Parathyroid adenoma (tissue), 2 donors: ENCODE data around the gene TXNDC5.

ENCODE experiments used
- H2AFZ ChIP-seq: fragments of 300-600 bp; sonication (generic); one replicate; pipeline ENCODE4 v1.7.0; 2017; ENCODE audit warnings: antibody characterized with exemption, mild to moderate bottlenecking
- H3K27ac ChIP-seq: fragments of 300-600 bp; sonication (generic); one replicate; pipeline ENCODE4 v1.7.0; 2017
- H3K27me3 ChIP-seq: fragments of 300-600 bp; sonication (generic); one replicate; pipeline ENCODE4 v1.7.0; 2017; ENCODE audit warnings: low read length; ENCODE audit not compliant: control insufficient read depth, insufficient read depth
- H3K36me3 ChIP-seq: fragments of 300-600 bp; sonication (generic); one replicate; pipeline ENCODE4 v1.7.0; 2017; ENCODE audit warnings: low read length; ENCODE audit not compliant: control insufficient read depth, insufficient read depth
- H3K4me1 ChIP-seq: fragments of 300-600 bp; sonication (generic); one replicate; pipeline ENCODE4 v1.7.0; 2017; ENCODE audit warnings: control low read depth
- H3K4me2 ChIP-seq: fragments of 300-600 bp; sonication (generic); one replicate; pipeline ENCODE4 v1.7.0; 2017; ENCODE audit warnings: low read length
- H3K4me3 ChIP-seq: fragments of 300-600 bp; sonication (generic); one replicate; pipeline ENCODE4 v1.7.0; 2017; ENCODE audit warnings: low read depth, low read length
- H3K79me2 ChIP-seq: fragments of 300-600 bp; sonication (generic); one replicate; pipeline ENCODE4 v1.7.0; 2017; ENCODE audit warnings: control low read depth
- H3K9ac ChIP-seq: fragments of 300-600 bp; sonication (generic); one replicate; pipeline ENCODE4 v1.7.0; 2017; ENCODE audit warnings: mild to moderate bottlenecking
- H3K9me3 ChIP-seq: fragments of 300-600 bp; sonication (generic); one replicate; pipeline ENCODE4 v1.7.0; 2017; ENCODE audit warnings: low read length; ENCODE audit not compliant: control insufficient read depth
- TF ChIP-seq, protein P1 (sequence below): fragments of 300-600 bp; sonication (generic); IDR thresholded peaks from one replicate; pipeline ENCODE4 v1.7.0; 2017; ENCODE audit warnings: antibody characterized with exemption, mild to moderate bottlenecking
- donor health status: primary hyperparathyroidism.

Gene TXNDC5

DNA sequence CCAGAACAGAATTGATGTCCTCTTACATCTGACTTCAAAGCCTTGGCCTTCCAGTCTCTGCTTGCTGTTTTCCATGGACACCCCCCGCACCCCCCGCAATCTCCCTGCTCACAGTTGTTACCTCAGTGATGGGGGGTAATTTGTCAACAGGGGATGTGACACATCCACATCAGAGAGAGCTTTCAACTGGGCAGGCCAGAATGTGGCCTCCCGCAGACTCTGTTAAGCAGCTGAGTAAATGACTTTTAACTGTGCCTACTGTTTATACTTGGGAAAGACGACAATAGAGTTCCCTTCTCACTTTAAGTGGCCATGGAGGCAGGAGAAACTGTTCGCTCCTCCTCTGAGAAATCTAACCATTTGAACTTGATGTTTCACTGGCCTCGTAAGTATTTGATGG, 51.0 kb downstream of the TXNDC5 start:
- H2AFZ ChIP-seq: no peak overlapping the region
- no peaks in the 10 kb centered on the region for H3K4me1 ChIP-seq
- no peaks in the 10 kb centered on the region for H3K79me2 ChIP-seq
- no peak overlapping the region for H3K4me2 ChIP-seq
- no peak overlapping the region for H3K27ac ChIP-seq
- no peaks in the 10 kb centered on the region for H3K36me3 ChIP-seq
- no peak overlapping the region for H3K9ac ChIP-seq
- H3K27me3 ChIP-seq: no peaks in the 10 kb centered on the region
- H3K9me3 ChIP-seq: no peaks in the 10 kb centered on the region
- TF ChIP-seq, protein P1, sequence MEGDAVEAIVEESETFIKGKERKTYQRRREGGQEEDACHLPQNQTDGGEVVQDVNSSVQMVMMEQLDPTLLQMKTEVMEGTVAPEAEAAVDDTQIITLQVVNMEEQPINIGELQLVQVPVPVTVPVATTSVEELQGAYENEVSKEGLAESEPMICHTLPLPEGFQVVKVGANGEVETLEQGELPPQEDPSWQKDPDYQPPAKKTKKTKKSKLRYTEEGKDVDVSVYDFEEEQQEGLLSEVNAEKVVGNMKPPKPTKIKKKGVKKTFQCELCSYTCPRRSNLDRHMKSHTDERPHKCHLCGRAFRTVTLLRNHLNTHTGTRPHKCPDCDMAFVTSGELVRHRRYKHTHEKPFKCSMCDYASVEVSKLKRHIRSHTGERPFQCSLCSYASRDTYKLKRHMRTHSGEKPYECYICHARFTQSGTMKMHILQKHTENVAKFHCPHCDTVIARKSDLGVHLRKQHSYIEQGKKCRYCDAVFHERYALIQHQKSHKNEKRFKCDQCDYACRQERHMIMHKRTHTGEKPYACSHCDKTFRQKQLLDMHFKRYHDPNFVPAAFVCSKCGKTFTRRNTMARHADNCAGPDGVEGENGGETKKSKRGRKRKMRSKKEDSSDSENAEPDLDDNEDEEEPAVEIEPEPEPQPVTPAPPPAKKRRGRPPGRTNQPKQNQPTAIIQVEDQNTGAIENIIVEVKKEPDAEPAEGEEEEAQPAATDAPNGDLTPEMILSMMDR: no peak
- no peak overlapping the region for H3K4me3 ChIP-seq

DNA sequence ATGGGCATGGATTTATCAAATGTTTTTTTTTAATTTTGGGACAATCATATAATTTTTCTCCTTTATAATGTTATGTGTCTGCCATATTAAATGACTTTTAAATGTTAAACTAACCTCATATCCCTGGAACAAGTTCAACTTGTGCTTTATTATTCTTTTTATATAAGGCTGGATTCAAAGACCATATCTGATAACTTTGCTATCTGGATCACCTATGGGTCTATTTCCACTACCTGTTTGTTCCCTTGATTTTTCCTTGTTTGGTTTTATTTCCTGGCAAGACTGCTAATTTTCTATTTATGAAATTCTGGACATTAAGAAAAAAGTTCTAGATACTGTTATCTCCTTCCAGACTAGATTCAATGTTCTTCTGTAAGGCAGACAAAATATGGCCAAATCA, 58.8 kb downstream of the TXNDC5 start:
- H3K79me2 ChIP-seq: no peaks in the 10 kb centered on the region
- TF ChIP-seq, protein P1: no peak
- no peak overlapping the region for H3K27ac ChIP-seq
- H3K36me3 ChIP-seq: no peaks in the 10 kb centered on the region
- H2AFZ ChIP-seq: no peak overlapping the region
- no peak overlapping the region for H3K9ac ChIP-seq
- no peaks in the 10 kb centered on the region for H3K9me3 ChIP-seq
- no peaks in the 10 kb centered on the region for H3K4me1 ChIP-seq
- no peaks in the 10 kb centered on the region for H3K27me3 ChIP-seq
- H3K4me3 ChIP-seq: no peak overlapping the region
- H3K4me2 ChIP-seq: no peak overlapping the region

DNA sequence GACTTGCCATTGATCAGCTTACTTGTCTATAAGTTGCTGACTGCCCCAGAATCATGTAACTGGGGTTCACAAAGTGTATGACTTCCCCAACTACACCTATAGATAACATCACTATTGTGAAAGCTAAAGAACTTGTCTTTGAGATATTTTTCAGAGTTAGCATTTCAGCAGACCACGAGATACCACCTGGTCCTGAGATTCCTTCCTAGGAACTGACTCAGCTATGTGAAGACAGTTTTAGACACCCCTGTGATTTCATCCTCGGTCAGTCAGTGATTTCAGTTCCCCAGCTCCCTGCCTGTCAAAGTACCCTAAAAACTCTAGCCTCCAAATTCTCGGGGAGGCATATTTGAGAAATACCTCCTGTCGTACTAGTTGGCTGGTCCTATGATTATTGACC, 62.4 kb downstream of the TXNDC5 start:
- H3K27me3 ChIP-seq: no peaks in the 10 kb centered on the region
- no peaks in the 10 kb centered on the region for H3K79me2 ChIP-seq
- TF ChIP-seq, protein P1: no peak
- no peak overlapping the region for H3K4me3 ChIP-seq
- no peaks in the 10 kb centered on the region for H3K4me1 ChIP-seq
- no peak overlapping the region for H3K27ac ChIP-seq
- H3K9me3 ChIP-seq: no peaks in the 10 kb centered on the region
- H3K36me3 ChIP-seq: no peaks in the 10 kb centered on the region
- H2AFZ ChIP-seq: no peak overlapping the region
- H3K9ac ChIP-seq: no peak overlapping the region
- no peak overlapping the region for H3K4me2 ChIP-seq

DNA sequence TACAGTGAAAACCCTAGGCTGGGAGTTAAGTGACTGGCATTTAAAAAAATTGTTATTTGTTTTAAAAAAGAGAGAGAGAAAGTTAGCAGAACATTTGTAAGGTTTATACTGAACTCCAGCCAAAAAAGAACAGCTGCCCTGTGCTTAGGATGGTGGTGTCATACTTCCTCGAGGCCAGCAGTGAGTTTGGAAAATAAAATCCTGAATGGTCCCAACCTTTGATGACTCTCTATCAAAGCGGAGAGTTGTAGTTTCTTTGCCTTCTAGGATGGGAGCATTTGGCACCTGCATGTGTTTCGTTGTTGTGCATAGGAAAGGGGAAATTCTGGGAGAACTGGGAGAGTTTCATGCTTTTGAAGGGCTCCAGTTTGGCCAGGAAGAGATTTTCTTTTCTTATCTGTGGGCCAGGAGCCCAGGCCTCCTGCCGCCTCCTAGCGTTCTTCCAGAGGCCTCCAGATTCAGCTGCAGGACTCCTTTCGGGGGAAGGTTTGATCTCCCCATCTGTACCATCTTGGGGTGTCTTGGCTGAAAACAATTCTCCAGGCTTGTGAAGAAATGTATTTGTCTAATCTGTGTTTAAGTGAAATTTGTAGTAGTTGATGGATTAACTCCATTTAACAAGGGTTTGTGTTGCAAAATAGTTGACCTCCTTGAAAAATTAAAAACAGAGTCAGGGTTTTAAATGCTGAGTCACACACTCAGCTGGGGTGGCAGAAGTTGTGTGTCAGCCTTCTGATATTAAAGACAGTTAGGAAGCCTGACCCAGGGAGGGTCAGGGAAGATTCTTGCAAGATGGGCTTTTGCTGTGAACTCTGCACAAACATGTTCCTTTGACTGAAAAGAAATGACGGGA, 63.4 kb downstream of the TXNDC5 start:
- Histone ChIP-seq H3K9ac (no peak overlapping the region), H3K4me2 (no peak overlapping the region), H3K27ac (no peak overlapping the region), H2AFZ (no peak overlapping the region), H3K36me3 (no peaks in the 10 kb centered on the region), H3K4me1 (no peaks in the 10 kb centered on the region), H3K4me3 (no peak overlapping the region), H3K27me3 (no peaks in the 10 kb centered on the region), H3K9me3 (no peaks in the 10 kb centered on the region), H3K79me2 (no peaks in the 10 kb centered on the region)
- TF ChIP-seq, protein P1: no peak
